Ishikawa (cell line): ENCODE measurements around the gene ACAA1.

Experiments used
- CEBPB ChIP-seq: IDR thresholded peaks from 2 replicates; pipeline ENCODE4 v1.6.1; 2012
- EGR1 ChIP-seq: IDR thresholded peaks from 2 replicates; pipeline ENCODE4 v1.6.1; 2012
- EP300 ChIP-seq: IDR thresholded peaks from 2 replicates; pipeline ENCODE4 v1.6.1; 2012; ENCODE audit warnings: borderline replicate concordance
- FOXM1 ChIP-seq: IDR thresholded peaks from 2 replicates; pipeline ENCODE4 v1.6.1; 2012; ENCODE audit warnings: low read depth, borderline replicate concordance
- NFIC ChIP-seq: IDR thresholded peaks from 2 replicates; pipeline ENCODE4 v1.6.1; 2012
- RAD21 ChIP-seq: IDR thresholded peaks from 2 replicates; pipeline ENCODE4 v1.6.1; 2012; ENCODE audit warnings: low read depth
- REST ChIP-seq: IDR thresholded peaks from 2 replicates; pipeline ENCODE4 v1.6.1; 2012; ENCODE audit warnings: low read depth, mild to moderate bottlenecking
- TAF1 ChIP-seq: IDR thresholded peaks from 2 replicates; pipeline ENCODE4 v1.6.1; 2012; ENCODE audit warnings: low read depth, mild to moderate bottlenecking
- TCF12 ChIP-seq: IDR thresholded peaks from 2 replicates; pipeline ENCODE4 v1.6.1; 2012; ENCODE audit warnings: low read depth
- USF1 ChIP-seq: IDR thresholded peaks from 2 replicates; pipeline ENCODE4 v1.6.1; 2012
- TF ChIP-seq, protein P1 (sequence below): IDR thresholded peaks from 2 replicates; pipeline ENCODE4 v1.6.1; 2012

DNA sequence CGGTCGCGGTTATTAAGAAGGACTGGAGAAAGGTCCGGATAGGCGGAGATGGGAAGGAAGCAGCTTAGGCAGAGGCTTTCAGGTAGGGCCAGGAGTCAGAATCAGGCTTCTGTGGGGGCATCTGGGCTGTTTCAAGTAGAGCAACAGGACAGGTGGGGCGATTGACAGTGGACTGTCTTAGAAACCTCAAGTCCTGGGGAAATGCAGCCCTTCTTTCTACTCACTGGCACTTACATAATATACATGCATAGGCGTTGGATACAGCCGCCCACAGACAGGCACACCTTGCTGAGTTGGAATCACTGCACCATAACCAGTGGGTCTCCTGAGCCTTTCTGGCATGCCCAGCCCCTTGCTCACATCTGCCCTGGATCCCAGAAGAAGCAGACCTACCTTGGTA is 2.3 kb upstream of the ACAA1 start:
- no peak for TF ChIP-seq TCF12
- TF ChIP-seq CEBPB = no peak
- TF ChIP-seq EP300 = no peak
- TF ChIP-seq RAD21 = no peak
- TF ChIP-seq FOXM1 = no peak
- no peak for TF ChIP-seq REST
- TF ChIP-seq TAF1 = no peak
- TF ChIP-seq, protein P1, sequence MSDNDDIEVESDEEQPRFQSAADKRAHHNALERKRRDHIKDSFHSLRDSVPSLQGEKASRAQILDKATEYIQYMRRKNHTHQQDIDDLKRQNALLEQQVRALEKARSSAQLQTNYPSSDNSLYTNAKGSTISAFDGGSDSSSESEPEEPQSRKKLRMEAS = no peak
- TF ChIP-seq NFIC = no peak
- no peak for TF ChIP-seq EGR1
- TF ChIP-seq USF1 = no peak
